ENCODE measurements around the gene S100P.

S100P gene

GRCh38 chr4:6673660-6674499 is 19.8 kb upstream of the S100P start:
- DNase-seq, result peak; percentile 94 to 97

- DNase-seq, result peak; percentile 72 to 82
These were observed 19.1 kb upstream of the S100P start for GRCh38 chr4:6674500-6675149.

GRCh38 chr4:6676722-6677558 is 16.7 kb upstream of the S100P start:
- DNase-seq, result no peak

- DNase-seq, result no peak
These were observed 13.2 kb upstream of the S100P start for GRCh38 chr4:6680372-6681034.

- no peak for DNase-seq
These were observed 12.5 kb upstream of the S100P start for GRCh38 chr4:6681191-6681590.

GRCh38 chr4:6682862-6683590 is 10.7 kb upstream of the S100P start:
- no peak for DNase-seq

- no peak for DNase-seq
These were observed 9.0 kb upstream of the S100P start for GRCh38 chr4:6684656-6685055.

GRCh38 chr4:6686104-6686787 is 7.4 kb upstream of the S100P start:
- no peak for DNase-seq

GRCh38 chr4:6687947-6688878 is 5.5 kb upstream of the S100P start:
- DNase-seq, result no peak

- DNase-seq, result peak; percentile 59 to 68
These were observed 4.7 kb upstream of the S100P start for GRCh38 chr4:6688879-6689505.

GRCh38 chr4:6689506-6689960 is 4.1 kb upstream of the S100P start:
- no peak for DNase-seq

- DNase-seq, result no peak
These were observed 1.3 kb upstream of the S100P start for GRCh38 chr4:6692379-6692778.

GRCh38 chr4:6692806-6693205 is 872 bp upstream of the S100P start:
- no peak for DNase-seq

GRCh38 chr4:6694177-6694901 is 661 bp downstream of the S100P start:
- peak; percentile 29 to 40 for DNase-seq

GRCh38 chr4:6695660-6696610 is 2.3 kb downstream of the S100P start:
- peak; percentile 63 to 69 for DNase-seq

GRCh38 chr4:6696611-6697010 is 2.9 kb downstream of the S100P start:
- no peak for DNase-seq

- DNase-seq, result no peak
These were observed 3.5 kb downstream of the S100P start for GRCh38 chr4:6697131-6697530.

- DNase-seq, result no peak
These were observed 5.7 kb downstream of the S100P start for GRCh38 chr4:6699388-6699787.

All from CD4-positive, alpha-beta T cell treated with Interleukin-1 beta for 1 hour (primary cell).